Measurements from ENCODE around the gene ID1. TPM values are rescaled to one million over a fixed set of nuclear protein-coding genes. Genes with fewer than 3 reads are reported as not detected.
"Not testable (repeated sequence)": the region's sequence is repeated elsewhere in the genome, so short reads cannot be mapped to it uniquely, and the experiment has no call there.

Gene ID1
- polyA plus RNA-seq, 4 donors, result 101 to 255 (median 147) TPM

DNA sequence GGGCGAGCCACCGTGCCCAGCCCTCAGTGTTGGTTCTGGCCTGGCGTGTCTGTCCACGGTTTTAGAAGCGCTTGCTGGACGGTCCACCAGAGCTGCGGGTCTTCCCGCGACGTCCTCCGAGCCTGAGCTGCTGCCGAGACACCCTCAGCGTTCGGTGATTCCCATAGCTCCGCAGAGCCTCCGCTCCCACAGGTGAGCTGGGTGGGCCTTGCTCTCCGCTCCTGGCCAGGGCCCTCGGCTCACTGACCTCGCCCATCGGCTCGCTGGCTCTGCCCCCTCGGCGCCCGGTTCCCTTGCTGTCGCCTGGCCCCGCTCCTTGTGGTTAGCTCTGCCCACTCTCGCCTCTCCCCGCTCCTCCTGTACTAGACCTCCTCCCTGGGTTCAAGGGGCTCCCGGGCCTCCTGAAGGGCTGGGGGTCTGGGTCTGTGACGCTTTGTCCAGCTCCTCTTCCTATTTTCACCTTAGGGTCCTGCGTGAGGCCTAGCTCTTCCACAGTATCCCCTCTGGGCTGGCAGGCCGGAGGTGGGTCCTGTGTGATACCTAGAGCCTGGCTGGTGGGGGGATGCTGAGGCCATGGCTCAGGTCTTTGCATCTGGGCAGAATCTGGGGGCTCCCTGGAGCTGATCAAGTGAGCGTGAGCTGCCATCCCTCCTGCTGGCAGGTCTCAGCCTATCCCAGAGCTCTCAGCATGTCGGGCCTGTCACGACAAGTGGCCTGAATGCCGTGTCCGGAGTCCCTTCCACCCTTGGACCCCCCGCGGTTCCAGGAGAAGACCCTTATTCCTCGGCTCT, 27.7 kb downstream of the ID1 start:
- DNase-seq (ENCODE audit: low read depth in 4 of 4, low spot score in 3 of 4), result no peak

DNA sequence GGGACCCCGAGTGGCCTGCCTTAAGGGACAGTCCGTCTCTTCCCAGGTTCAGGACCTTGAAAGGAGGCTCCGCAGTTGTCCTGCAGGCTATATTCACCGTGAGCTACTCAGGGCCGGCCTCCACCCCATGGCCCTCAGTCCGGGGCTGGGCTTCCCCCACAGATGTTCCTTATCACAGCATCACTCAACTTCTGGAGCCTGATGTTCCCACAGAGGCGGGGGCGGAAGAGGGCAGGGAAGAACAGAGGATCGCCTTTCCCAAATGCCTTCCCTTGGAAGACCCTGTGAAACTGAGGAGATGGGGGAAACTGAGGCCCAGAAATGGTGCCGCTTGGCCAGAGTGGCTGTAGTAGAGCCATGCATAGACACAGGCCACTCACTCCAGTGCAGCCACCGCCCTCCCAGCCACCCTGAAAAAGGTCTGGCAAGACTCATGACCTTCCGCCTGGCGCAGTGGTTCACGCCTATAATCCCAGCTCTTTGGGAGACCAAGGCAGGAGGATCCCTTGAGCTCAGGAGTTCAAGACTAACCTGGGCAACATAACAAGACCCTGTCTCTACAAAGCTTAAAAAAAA, 28.3 kb downstream of the ID1 start:
- no peak for DNase-seq (ENCODE audit: low read depth in 4 of 4, low spot score in 3 of 4)

DNA sequence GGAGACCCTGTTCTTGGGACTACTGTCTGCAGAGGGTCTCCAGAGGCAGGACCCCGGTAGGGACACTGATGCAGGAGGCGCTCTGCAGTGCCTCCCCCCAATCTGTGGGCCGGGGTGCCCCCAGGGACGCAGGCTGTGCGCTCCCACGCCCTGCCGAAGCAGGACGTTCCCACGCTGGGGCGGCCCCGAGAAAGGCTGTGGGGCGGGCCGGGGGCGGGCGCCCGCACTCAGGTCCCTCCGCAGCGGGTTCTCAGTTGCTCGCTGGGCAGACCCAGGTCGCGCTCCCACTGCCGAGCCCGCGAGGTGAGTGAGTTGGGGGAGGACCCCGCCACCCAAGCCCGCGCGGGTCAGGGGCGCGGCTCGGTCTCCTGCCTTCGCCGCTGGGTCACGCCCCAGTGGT, 32.6 kb downstream of the ID1 start, which contains the start of gene COX4I2:
TSS of gene COX4I2 (plus strand) at position 253 of the 400 bp plus-strand sequence. CDS start 1,106 bp downstream, outside the sequence.
- no peak for DNase-seq (ENCODE audit: low read depth in 4 of 4, low spot score in 3 of 4)

DNA sequence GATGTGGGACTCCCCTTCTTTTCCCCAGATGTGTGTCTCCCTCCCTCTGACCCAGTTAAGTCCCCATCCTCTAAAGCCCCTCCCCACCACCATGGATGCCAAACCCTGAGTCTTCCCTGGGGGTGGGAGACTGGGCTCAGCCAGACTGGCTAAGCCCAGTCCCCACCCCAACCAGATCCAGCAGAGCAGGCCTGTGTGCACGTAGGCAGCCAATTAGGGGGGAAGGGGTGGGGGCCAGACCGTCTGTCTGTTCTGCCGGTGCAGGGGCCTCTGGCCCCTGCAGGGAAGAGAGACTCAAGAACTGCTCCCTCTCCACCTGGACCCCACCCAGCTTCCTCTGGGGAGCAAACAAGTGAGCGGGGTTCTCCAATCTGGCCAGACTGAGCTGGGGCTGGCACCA, 33.2 kb downstream of the ID1 start:
- DNase-seq (ENCODE audit: low read depth in 4 of 4, low spot score in 3 of 4), result no peak

DNA sequence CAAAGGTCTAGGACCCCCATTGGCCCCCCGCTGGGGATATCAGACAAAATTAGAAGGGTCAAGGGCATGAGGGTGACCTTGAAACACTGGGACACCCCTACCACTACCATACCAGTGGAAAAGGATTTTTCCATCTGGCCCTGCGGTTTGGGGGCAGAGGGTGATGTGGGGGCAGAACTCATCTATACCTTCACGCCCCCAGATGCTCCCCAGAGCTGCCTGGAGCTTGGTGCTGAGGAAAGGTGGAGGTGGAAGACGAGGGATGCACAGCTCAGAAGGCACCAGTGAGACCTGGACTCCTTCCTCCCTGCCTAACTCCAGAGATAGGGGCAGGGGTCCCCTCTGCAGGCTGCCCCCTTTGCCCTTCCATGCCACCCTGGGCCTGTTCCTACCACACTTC, 33.7 kb downstream of the ID1 start:
- DNase-seq (ENCODE audit: low read depth in 4 of 4, low spot score in 3 of 4), result no peak

DNA sequence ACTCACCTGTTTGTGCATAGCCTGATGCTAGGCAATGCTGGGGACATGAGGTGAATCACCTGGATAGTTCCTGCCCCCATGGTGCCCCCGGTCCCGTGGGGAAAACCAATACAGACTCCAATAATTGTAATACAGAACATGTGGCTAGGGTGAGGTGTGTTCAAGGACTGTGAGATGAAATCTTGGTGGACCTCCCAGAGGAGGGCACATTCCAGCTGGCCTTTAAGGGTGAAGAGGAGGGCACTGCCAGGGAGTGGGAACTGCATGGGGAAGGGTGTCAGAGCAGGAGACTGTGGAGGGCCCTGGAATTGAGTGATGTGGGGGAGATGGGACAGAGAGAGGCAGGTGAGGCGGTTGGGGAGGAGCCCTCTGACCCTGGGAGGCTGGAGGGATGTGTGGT, 35.2 kb downstream of the ID1 start:
- DNase-seq (ENCODE audit: low read depth in 4 of 4, low spot score in 3 of 4), result no peak

DNA sequence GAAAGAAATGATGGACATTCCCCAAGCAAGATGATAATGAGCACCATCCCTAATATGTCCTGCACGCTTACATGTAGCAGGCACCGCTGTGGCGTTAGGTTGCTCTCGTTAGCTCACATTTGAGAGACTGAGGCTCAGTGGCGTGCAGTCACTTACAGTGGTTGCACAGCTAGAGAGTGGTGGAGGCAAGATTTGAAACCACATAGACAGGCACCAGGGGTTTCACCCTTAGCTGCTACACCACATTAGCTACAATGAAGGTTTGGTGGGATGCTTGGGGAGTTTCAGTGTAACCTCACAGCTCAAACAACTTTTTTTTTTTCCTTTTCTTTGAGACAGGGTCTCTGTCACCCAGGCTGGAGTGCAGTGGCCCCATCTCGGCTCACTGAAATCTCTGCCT, 36.3 kb downstream of the ID1 start:
- DNase-seq (ENCODE audit: low read depth in 4 of 4, low spot score in 3 of 4), result no peak

DNA sequence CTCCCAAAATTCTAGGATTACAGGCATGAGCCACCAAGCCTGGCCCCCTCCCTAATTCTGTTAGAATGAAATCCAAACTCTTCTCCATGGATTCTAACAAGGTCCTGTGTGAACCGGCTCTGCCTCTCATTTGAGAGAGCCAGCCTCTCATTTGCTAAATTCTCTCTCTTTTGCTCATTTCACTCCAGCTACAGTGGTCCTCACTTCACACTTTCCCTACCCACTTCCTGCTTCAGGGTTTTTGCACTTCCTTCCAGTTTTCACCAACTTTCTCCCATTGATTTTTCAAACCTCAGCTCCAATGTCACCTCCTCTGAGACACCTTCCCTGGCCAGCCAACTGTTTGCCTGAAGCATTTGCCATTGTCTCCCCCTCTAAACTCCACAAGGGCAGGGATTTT, 37.7 kb downstream of the ID1 start:
- DNase-seq (ENCODE audit: low read depth in 4 of 4, low spot score in 3 of 4), result no peak

DNA sequence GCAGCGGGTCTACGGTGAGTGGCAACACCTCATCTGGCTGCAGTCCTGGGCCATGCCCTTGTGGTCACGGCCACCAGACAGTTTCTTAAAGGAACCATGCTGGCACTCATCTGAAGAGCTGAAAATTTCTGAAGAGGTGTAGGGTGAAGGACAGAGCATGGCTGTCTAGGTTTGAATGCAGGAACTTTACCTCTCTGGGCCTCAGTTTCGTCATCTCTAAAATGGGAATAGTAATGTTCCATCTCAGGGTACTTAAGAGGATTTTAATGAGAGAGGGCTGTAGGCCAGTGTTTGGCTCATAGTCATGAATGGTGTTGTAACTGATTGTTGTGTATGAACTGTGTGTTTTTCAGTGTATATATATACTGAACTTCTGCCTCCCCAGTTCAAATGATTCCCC, 38.4 kb downstream of the ID1 start:
- DNase-seq (ENCODE audit: low read depth in 4 of 4, low spot score in 3 of 4), result no peak

DNA sequence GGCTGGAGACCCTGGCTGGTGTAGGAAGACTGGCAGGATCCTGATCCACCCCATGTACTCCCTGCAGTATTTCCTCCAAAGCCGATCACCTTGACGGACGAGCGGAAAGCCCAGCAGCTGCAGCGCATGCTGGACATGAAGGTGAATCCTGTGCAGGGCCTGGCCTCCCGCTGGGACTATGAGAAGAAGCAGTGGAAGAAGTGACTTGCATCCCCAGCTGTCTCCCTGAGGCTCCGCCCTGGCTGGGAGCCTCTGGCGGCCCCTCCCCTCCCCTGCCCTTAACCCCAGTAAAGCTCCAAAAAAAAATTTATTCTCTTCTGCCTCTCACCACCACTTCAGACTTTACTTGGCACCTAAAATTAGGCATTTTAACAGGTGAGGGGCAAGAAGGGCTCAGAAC, 39.6 kb downstream of the ID1 start:
- DNase-seq (ENCODE audit: low read depth in 4 of 4, low spot score in 3 of 4), result no peak

DNA sequence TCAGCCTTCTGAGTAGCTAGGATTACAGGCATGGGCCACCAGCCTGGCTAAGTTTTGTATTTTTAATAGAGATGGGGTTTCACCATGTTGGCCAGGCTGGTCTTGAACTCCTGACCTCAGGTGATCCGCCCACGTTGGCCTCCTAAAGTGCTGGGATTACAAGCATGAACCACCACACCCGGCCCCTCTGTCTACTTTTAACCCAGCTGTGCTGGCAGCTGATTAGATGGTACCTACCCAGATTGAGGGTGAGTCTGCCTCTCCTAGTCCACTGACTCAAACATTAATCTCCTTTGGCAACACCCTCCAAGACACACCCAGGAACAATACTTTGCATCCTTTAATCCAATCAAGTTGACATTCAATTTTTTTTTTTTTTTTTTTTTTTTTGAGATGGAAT, 43.0 kb downstream of the ID1 start:
- DNase-seq (ENCODE audit: low read depth in 4 of 4, low spot score in 3 of 4), result not testable (repeated sequence)

DNA sequence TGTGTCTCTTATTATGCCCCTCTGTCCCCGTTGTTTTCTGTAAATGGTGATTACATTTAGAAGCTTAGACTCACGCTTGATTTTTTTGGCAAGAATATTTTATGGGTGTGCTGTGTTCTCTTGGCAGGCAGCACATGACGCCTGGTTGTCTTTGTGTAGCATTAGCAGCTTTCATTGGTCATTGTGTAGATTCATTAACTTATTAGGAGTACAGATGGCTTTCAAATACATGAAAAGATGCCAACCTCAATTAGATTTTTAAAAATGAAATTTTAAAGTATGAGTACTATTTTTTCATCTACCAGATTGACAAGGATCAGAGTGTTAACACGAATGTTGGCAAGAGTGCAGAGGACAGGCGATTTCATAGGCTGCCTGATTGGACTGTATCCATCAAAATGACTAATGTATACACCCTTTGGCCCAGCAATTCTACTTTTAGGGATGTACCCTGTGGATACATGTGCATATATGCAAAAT, 47.9 kb downstream of the ID1 start:
- DNase-seq (ENCODE audit: low read depth in 4 of 4, low spot score in 3 of 4), result no peak

DNA sequence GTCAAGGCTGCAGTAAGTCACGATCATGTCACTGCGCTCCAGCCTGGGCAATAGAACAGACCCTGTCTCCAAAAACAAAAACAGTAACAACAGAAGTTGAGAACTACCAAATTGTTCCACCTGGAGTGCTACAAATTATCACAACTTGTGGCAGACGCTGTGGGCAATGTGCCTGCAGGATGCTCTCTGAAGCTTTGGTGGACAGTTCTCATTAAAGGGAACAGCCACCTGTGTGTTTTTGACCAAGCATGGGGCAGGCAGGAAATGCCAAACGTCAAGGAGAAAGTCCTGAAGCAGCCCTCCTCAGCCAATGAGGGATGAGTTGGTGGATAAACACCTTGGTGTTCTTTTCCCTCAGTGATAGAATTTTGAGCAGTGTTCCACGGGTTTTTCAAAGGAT, 48.5 kb downstream of the ID1 start:
- no peak for DNase-seq (ENCODE audit: low read depth in 4 of 4, low spot score in 3 of 4)

DNA sequence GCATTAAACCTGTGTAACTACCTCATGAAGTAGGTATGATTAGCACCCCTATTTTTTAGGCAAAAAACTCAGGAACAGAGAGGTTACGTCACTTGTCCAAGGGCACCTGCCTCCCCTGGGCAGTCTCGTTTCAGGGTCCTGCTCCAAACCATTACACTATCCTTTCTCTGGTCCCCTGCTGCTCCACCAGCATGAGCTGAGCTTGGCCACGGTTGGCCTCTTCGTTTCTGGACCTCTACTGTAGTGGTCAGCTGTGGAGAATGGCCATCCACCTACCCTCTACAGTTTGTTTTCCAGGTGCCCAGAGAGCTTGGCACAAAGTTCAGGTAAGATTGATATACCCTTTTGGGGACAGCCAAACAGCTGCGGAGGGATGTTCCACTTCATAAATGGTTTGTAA, 49.4 kb downstream of the ID1 start:
- no peak for DNase-seq (ENCODE audit: low read depth in 4 of 4, low spot score in 3 of 4)

Other genes starting within 250 kb of the ID1 start
- not detected for gene DEFB118, start 236.7 kb upstream of the ID1 start, polyA plus RNA-seq (ENCODE audit: insufficient read length in 4 of 4)
- gene DEFB119, start 214.7 kb upstream of the ID1 start, polyA plus RNA-seq (ENCODE audit: insufficient read length in 4 of 4), result not detected
- not detected for gene DEFB121, start 199.1 kb upstream of the ID1 start, polyA plus RNA-seq (ENCODE audit: insufficient read length in 4 of 4)
- gene DEFB123, start 164.7 kb upstream of the ID1 start, polyA plus RNA-seq (ENCODE audit: insufficient read length in 4 of 4), result not detected
- 1 to 10 TPM in 1 of 4 donors, under 1 TPM in 1, not detected in 2; 0.49 to 1.2 TPM for gene DEFB124, start 130.2 kb upstream of the ID1 start, polyA plus RNA-seq (ENCODE audit: insufficient read length in 4 of 4)
- 1 to 10 TPM in 2 of 4 donors, under 1 TPM in 2; 0.44 to 2.7 (median 0.83) TPM for gene REM1, start 130.0 kb upstream of the ID1 start, polyA plus RNA-seq (ENCODE audit: insufficient read length in 4 of 4)
- gene HM13, start 90.8 kb upstream of the ID1 start, polyA plus RNA-seq (ENCODE audit: insufficient read length in 4 of 4), result 100 to 1,000 TPM; 112 to 154 (median 134) TPM
- gene COX4I2, start 32.6 kb downstream of the ID1 start, polyA plus RNA-seq (ENCODE audit: insufficient read length in 4 of 4), result 1 to 10 TPM; 1.6 to 2.6 (median 2.1) TPM
- 10 to 100 TPM; 67.2 to 81.0 (median 76.5) TPM for gene BCL2L1, start 117.6 kb downstream of the ID1 start, polyA plus RNA-seq (ENCODE audit: insufficient read length in 4 of 4)
- 10 to 100 TPM; 45.4 to 54.6 (median 52.9) TPM for gene TPX2, start 134.0 kb downstream of the ID1 start, polyA plus RNA-seq (ENCODE audit: insufficient read length in 4 of 4)
- gene MYLK2, start 214.1 kb downstream of the ID1 start, polyA plus RNA-seq (ENCODE audit: insufficient read length in 4 of 4), result under 1 TPM; 0.56 to 0.96 (median 0.82) TPM
- gene FOXS1, start 240.3 kb downstream of the ID1 start, polyA plus RNA-seq (ENCODE audit: insufficient read length in 4 of 4), result 1 to 10 TPM; 3.5 to 8.4 (median 5.4) TPM

All from left renal pelvis (tissue), 4 donors.